ENCODE results near the gene PDGFRB. TPM values are rescaled to one million over a fixed set of nuclear protein-coding genes. Genes with fewer than 3 reads are reported as not detected.

PDGFRB gene
- total and polyA plus RNA-seq, 2 of the 4 experiments (the other 2 are of a cell fraction): 108 to 124 TPM

GRCh38 chr5:150119421-150120061 is 36.1 kb downstream of the PDGFRB start:
- in situ Hi-C loops (cut with MboI; ENCODE audit: low sequenced_read_pairs) (no loop called here), dilution Hi-C loops (cut with HindIII; ENCODE audit: low sequenced_read_pairs, unreplicated experiment) (no loop called here), intact Hi-C loops (cut with micrococcal nuclease) (loop anchor here (10.0 kb wide), 1 partner anchor 285 kb away; no protein-coding TSS in a partner anchor)
- no TSS peak for BruUV-seq (replicated peaks)
- WGBS, 2 experiments (ENCODE audit: extremely low coverage in 2 of 2, insufficient read length in 1 of 2): 100% methylated on average over 4 of the region's 10 CpGs; no CpG with 5 or more reads in 1 of the 2 experiments
- Histone ChIP-seq H3K27ac (ENCODE audit: insufficient read depth, low read length) (no peak overlapping the region), H2AFZ (replicated peaks; ENCODE audit: low read length, poor library complexity) (no peak overlapping the region), H2AK5ac (ENCODE audit: low read depth, low read length) (no peak overlapping the region), H3K27me3 (ENCODE audit: control insufficient read depth, insufficient read depth, low read length) (no peaks in the 10 kb centered on the region), H2BK5ac (ENCODE audit: low read depth, low read length, poor library complexity, severe bottlenecking) (no peak overlapping the region), H4K8ac (ENCODE audit: low read depth in 2 of 2, low read length in 2 of 2) (no peak overlapping the region), H3K18ac (ENCODE audit: low read depth, low read length) (no peak overlapping the region), H4K91ac (ENCODE audit: insufficient read depth, low read depth, low read length) (no peak overlapping the region), H3K4me3 (ENCODE audit: insufficient read depth, low read depth, low read length) (no peak overlapping the region), H3K4ac (ENCODE audit: low read depth, low read length) (no peak overlapping the region), H3K14ac (replicated peaks; ENCODE audit: low read depth, low read length) (no peak overlapping the region), H3K36me3 (ENCODE audit: control insufficient read depth, insufficient read depth, low read length) (peaks cover 94% of the 10 kb centered on the region), H2AK9ac (replicated peaks; ENCODE audit: low read depth, low read length, poor library complexity) (no peak overlapping the region), H3K9me3 (ENCODE audit: control insufficient read depth, insufficient read depth, low read length) (no peaks in the 10 kb centered on the region), H3K4me2 (ENCODE audit: low read depth, low read length) (no peak overlapping the region), H4K20me1 (ENCODE audit: insufficient read depth, low read length) (no peaks in the 10 kb centered on the region), H3K9me1 (ENCODE audit: insufficient read depth, low read length) (no peaks in the 10 kb centered on the region), H2BK15ac (ENCODE audit: low read depth, low read length) (no peak overlapping the region), H3K79me1 (ENCODE audit: low read depth in 1 of 2, low read length in 2 of 2) (peaks cover 14 to 34% of the 10 kb centered on the region in 2 experiments; a peak in 3 of 4 replicates), H2BK120ac (ENCODE audit: low read depth, low read length) (no peak overlapping the region), H4K5ac (ENCODE audit: low read depth, low read length) (no peak overlapping the region), H3K23ac (ENCODE audit: low read depth, low read length) (no peak overlapping the region), H2BK20ac (ENCODE audit: low read depth, low read length) (no peak overlapping the region), H3K4me1 (ENCODE audit: control insufficient read depth, insufficient read depth, low read length) (no peaks in the 10 kb centered on the region), H3K56ac (ENCODE audit: extremely low read depth, insufficient read depth, low read length) (no peak overlapping the region), H3K9ac (ENCODE audit: low read depth, low read length) (no peak overlapping the region)
- no peak for TF ChIP-seq CEBPB (IDR thresholded peaks at IDR 0.05; ENCODE audit: low read depth, low read length)
- no peak for TF ChIP-seq NFE2L2 (IDR thresholded peaks at IDR 0.05; ENCODE audit: low read depth, low read length)
- TF ChIP-seq RAD21 (IDR thresholded peaks at IDR 0.05; ENCODE audit: low read length): no peak
- no peak for TF ChIP-seq POLR2A (IDR thresholded peaks at IDR 0.05; ENCODE audit: low read depth, low read length)
- no peak for TF ChIP-seq CHD1 (IDR thresholded peaks at IDR 0.05; ENCODE audit: low read depth, low read length)
- TF ChIP-seq RFX5 (IDR thresholded peaks at IDR 0.05; ENCODE audit: low read depth, low read length): no peak
- no peak for TF ChIP-seq ELK1 (IDR thresholded peaks at IDR 0.05; ENCODE audit: borderline replicate concordance, low read depth, low read length)
- no peak for TF ChIP-seq BHLHE40 (IDR thresholded peaks at IDR 0.05; ENCODE audit: low read depth, low read length)
- TF ChIP-seq RCOR1 (IDR thresholded peaks at IDR 0.05; ENCODE audit: insufficient replicate concordance, low read length): no peak
- TF ChIP-seq, protein P1, sequence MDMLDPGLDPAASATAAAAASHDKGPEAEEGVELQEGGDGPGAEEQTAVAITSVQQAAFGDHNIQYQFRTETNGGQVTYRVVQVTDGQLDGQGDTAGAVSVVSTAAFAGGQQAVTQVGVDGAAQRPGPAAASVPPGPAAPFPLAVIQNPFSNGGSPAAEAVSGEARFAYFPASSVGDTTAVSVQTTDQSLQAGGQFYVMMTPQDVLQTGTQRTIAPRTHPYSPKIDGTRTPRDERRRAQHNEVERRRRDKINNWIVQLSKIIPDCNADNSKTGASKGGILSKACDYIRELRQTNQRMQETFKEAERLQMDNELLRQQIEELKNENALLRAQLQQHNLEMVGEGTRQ (IDR thresholded peaks at IDR 0.05; ENCODE audit: low read depth, low read length): no peak
- TF ChIP-seq SMC3 (IDR thresholded peaks at IDR 0.05; ENCODE audit: low read depth, low read length): no peak
- no peak for TF ChIP-seq MAZ (IDR thresholded peaks at IDR 0.05; ENCODE audit: borderline replicate concordance, low read depth, low read length)
- TF ChIP-seq, protein P2, sequence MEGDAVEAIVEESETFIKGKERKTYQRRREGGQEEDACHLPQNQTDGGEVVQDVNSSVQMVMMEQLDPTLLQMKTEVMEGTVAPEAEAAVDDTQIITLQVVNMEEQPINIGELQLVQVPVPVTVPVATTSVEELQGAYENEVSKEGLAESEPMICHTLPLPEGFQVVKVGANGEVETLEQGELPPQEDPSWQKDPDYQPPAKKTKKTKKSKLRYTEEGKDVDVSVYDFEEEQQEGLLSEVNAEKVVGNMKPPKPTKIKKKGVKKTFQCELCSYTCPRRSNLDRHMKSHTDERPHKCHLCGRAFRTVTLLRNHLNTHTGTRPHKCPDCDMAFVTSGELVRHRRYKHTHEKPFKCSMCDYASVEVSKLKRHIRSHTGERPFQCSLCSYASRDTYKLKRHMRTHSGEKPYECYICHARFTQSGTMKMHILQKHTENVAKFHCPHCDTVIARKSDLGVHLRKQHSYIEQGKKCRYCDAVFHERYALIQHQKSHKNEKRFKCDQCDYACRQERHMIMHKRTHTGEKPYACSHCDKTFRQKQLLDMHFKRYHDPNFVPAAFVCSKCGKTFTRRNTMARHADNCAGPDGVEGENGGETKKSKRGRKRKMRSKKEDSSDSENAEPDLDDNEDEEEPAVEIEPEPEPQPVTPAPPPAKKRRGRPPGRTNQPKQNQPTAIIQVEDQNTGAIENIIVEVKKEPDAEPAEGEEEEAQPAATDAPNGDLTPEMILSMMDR (conservative IDR thresholded peaks at IDR 0.05; ENCODE audit: low read depth, low read length): no peak
- no peak for TF ChIP-seq MAFK (IDR thresholded peaks at IDR 0.05; ENCODE audit: low read depth, low read length)
- no peak for TF ChIP-seq MXI1 (IDR thresholded peaks at IDR 0.05; ENCODE audit: borderline replicate concordance, low read depth, low read length)
- no peak for TF ChIP-seq FOS (IDR thresholded peaks at IDR 0.05; ENCODE audit: low read depth, low read length)
- ChIA-PET CTCF (no interaction called here), POLR2A (ENCODE audit: unreplicated experiment) (no interaction called here)
- no peak for DNase-seq
- ATAC-seq (ENCODE audit: low read depth): no peak
